IPS DF 6.9 (cell line): ENCODE results near the gene KCNH5.
"Not testable (repeated sequence)": the region's sequence is repeated elsewhere in the genome, so short reads cannot be mapped to it uniquely, and the experiment has no call there.

Experiments
- DNase-seq: peaks from one replicate; pipeline ENCODE4 v3.0.0-alpha.2; 2013; ENCODE audit warnings: low read depth, low spot score
- H3K27ac ChIP-seq: one replicate; pipeline ENCODE4 v1.5.1; 2013; ENCODE audit warnings: low read length, control low read depth
- H3K27me3 ChIP-seq: 2 replicates; pipeline ENCODE4 v1.6.1; 2013; ENCODE audit warnings: mild to moderate bottlenecking, low read length; ENCODE audit not compliant: control insufficient read depth, insufficient read depth
- H3K36me3 ChIP-seq: 2 replicates; pipeline ENCODE4 v1.6.1; 2013; ENCODE audit warnings: low read length; ENCODE audit not compliant: control insufficient read depth, insufficient read depth
- H3K4me1 ChIP-seq: 2 replicates; pipeline ENCODE4 v1.6.1; 2013; ENCODE audit warnings: low read length; ENCODE audit not compliant: control insufficient read depth, insufficient read depth
- H3K4me3 ChIP-seq: 2 replicates; pipeline ENCODE4 v1.5.1; 2013; ENCODE audit warnings: mild to moderate bottlenecking, low read length
- H3K9me3 ChIP-seq: 2 replicates; pipeline ENCODE4 v1.6.1; 2013; ENCODE audit warnings: low read length, inconsistent platforms; ENCODE audit not compliant: control insufficient read depth, insufficient read depth
- WGBS: extraction: QIAGEN DNeasy Blood & Tissue Kit; methylation state at CpG from one replicate; pipeline ENCODE4 v1.1.7; 2013; ENCODE audit warnings: mixed read lengths, missing lambda C conversion rate; ENCODE audit not compliant: insufficient read length, insufficient coverage; 5-methylcytosine and 5-hydroxymethylcytosine counted together

The KCNH5 gene

GRCh38 chr14:62905566-62905965 lies 139.7 kb downstream of the KCNH5 start:
- no CpG with 5 or more reads among the region's 2 CpGs for WGBS
- H3K9me3 ChIP-seq: no peaks in the 10 kb centered on the region

GRCh38 chr14:62897771-62898170 lies 147.5 kb downstream of the KCNH5 start:
- Histone ChIP-seq H3K27ac (no peak overlapping the region), H3K27me3 (no peaks in the 10 kb centered on the region), H3K4me3 (no peak overlapping the region), H3K4me1 (no peaks in the 10 kb centered on the region), H3K36me3 (no peaks in the 10 kb centered on the region), H3K9me3 (no peaks in the 10 kb centered on the region)
- no CpG with 5 or more reads among the region's 2 CpGs for WGBS
- DNase-seq: no peak

More at GRCh38 chr14:62905566-62905965, 139.7 kb downstream of the KCNH5 start:
- H3K27ac ChIP-seq: no peak overlapping the region
- no peaks in the 10 kb centered on the region for H3K27me3 ChIP-seq
- no peak overlapping the region for H3K4me3 ChIP-seq
- no peaks in the 10 kb centered on the region for H3K4me1 ChIP-seq
- no peaks in the 10 kb centered on the region for H3K36me3 ChIP-seq
- DNase-seq: no peak

DNA sequence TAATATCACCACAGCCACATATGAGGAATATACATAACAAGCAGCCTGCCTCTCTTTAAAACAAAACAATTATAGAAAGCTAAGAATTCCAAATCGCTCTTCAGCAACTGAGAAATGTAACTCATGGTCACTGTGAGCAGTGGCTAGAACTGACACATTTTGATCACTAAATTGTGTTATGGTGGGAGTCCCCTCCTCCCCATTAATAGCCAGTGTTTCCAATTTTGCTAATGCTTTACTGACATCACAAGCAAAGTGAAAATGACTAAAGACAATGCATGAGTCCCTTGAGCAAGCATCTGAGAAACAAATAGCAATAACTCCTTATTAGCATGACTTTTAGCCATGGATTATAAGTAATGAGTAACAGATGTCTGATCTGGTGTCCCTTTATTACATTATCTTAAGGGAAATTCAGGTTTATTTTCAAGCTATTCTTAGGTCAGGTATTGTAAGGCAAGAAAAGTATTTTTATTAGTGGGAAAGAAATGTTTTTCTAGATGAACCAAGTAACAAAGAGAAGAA lies 148.3 kb downstream of the KCNH5 start:
- Histone ChIP-seq H3K9me3 (no peaks in the 10 kb centered on the region), H3K27me3 (no peaks in the 10 kb centered on the region), H3K4me1 (no peaks in the 10 kb centered on the region), H3K27ac (no peak overlapping the region), H3K36me3 (no peaks in the 10 kb centered on the region), H3K4me3 (no peak overlapping the region)
- DNase-seq: no peak
- WGBS: no CpG with 5 or more reads among the region's 1 CpG

- Histone ChIP-seq H3K4me3 (no peak overlapping the region), H3K27me3 (no peaks in the 10 kb centered on the region), H3K36me3 (no peaks in the 10 kb centered on the region), H3K4me1 (no peaks in the 10 kb centered on the region), H3K27ac (no peak overlapping the region), H3K9me3 (no peaks in the 10 kb centered on the region)
- no peak for DNase-seq
- no CpG with 5 or more reads among the region's 1 CpG for WGBS
These were observed 150.5 kb downstream of the KCNH5 start for GRCh38 chr14:62894736-62895135.

DNA sequence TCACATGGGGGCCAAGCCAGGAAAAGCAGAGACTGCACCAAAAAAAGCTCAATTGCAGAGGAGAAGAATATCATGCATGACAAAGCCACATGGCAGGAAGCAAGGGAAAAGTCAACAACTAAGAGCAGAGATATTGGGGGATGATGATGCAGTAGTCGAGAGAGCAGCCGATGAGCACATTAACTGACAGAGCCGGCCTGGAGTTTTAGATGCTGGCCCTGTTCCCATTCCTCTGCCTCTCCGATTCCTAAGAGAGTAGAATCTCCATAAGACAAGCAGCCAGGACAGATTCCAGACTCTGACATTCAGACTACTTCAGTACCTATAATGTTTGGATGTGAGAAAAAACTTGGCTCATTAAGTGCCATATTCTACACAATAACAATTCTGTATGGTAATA lies 155.9 kb downstream of the KCNH5 start:
- Histone ChIP-seq H3K27me3 (no peaks in the 10 kb centered on the region), H3K36me3 (no peaks in the 10 kb centered on the region), H3K4me1 (no peaks in the 10 kb centered on the region), H3K27ac (no peak overlapping the region), H3K9me3 (no peaks in the 10 kb centered on the region), H3K4me3 (no peak overlapping the region)
- no peak for DNase-seq
- WGBS: no CpG with 5 or more reads among the region's 4 CpGs

DNA sequence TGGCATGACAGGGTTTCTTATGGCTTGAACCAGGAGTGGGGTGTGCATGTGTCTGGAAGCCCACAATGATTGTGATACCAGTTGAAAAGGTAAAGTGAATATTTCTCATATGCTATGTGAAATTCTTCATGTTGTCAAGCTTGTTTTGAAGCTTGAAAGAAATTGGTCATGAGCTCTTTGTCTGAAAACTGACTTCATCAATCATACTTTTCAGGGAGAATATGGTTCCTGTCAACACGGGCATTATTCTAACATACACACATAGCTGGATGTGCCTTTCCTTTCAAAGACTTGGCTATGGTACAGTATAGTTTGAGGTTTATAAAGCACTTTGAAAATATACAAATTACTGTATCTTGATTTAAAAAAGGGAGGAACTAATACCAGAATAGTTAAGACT lies 158.8 kb downstream of the KCNH5 start:
- H3K9me3 ChIP-seq: no peaks in the 10 kb centered on the region
- no peak overlapping the region for H3K27ac ChIP-seq
- no peaks in the 10 kb centered on the region for H3K4me1 ChIP-seq
- H3K36me3 ChIP-seq: no peaks in the 10 kb centered on the region
- H3K27me3 ChIP-seq: no peaks in the 10 kb centered on the region
- no CpG with 5 or more reads among the region's 1 CpG for WGBS
- H3K4me3 ChIP-seq: no peak overlapping the region
- DNase-seq: no peak

DNA sequence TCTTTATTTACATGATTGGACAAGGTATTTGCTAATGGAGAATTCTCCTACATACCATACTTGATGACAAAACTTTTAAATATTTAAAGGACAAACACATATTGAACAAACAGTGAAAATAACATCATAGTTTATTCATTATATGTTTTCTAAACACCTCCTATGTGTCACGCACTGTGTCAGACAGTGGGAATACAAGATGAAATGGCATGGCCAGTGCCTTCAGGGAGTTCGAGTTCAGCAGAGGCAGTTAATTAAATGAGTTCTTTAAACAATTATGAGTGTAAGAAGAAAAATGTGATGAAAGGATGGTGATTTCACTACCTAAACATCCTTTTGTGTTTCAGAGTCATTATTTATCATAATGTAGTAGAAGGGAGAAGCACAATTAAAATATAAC lies 159.8 kb downstream of the KCNH5 start:
- H3K4me1 ChIP-seq: no peaks in the 10 kb centered on the region
- WGBS: no CpG with 5 or more reads among the region's 2 CpGs
- no peaks in the 10 kb centered on the region for H3K36me3 ChIP-seq
- no peak overlapping the region for H3K4me3 ChIP-seq
- H3K9me3 ChIP-seq: no peaks in the 10 kb centered on the region
- H3K27ac ChIP-seq: no peak overlapping the region
- no peak for DNase-seq
- H3K27me3 ChIP-seq: no peaks in the 10 kb centered on the region

- Histone ChIP-seq H3K4me3 (no peak overlapping the region), H3K27ac (no peak overlapping the region), H3K9me3 (no peaks in the 10 kb centered on the region), H3K4me1 (no peaks in the 10 kb centered on the region), H3K36me3 (no peaks in the 10 kb centered on the region), H3K27me3 (no peaks in the 10 kb centered on the region)
- WGBS: no CpG with 5 or more reads among the region's 2 CpGs
- DNase-seq: no peak
These were observed 162.3 kb downstream of the KCNH5 start for GRCh38 chr14:62882967-62883366.

- Histone ChIP-seq H3K27ac (no peak overlapping the region), H3K9me3 (no peaks in the 10 kb centered on the region), H3K27me3 (no peaks in the 10 kb centered on the region), H3K4me1 (no peaks in the 10 kb centered on the region), H3K4me3 (no peak overlapping the region), H3K36me3 (no peaks in the 10 kb centered on the region)
- no CpG with 5 or more reads among the region's 1 CpG for WGBS
- no peak for DNase-seq
These were observed 178.9 kb downstream of the KCNH5 start for GRCh38 chr14:62866376-62866775.

DNA sequence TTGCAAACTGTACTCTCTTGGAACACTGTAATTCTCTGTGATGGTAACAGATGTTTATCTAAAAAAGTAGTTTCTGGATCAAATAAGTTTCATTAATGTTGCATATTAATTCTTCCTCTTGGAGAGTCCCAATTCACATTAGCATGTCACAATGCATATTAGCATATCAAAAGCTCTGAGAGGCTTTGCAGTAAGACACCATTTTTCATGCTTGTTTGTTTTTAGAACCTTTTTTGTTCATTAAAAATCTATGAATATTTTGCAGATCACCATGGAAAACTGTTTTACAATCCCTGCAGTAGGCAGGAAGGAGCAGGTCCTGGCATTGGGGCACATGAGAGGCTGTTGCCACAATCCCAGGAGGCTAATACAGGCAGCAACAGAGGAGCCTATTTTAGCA lies 180.7 kb downstream of the KCNH5 start:
- no peaks in the 10 kb centered on the region for H3K27me3 ChIP-seq
- H3K27ac ChIP-seq: no peak overlapping the region
- H3K4me3 ChIP-seq: no peak overlapping the region
- H3K9me3 ChIP-seq: no peaks in the 10 kb centered on the region
- no peaks in the 10 kb centered on the region for H3K36me3 ChIP-seq
- H3K4me1 ChIP-seq: no peaks in the 10 kb centered on the region
- no peak for DNase-seq

GRCh38 chr14:62858011-62858410 lies 187.2 kb downstream of the KCNH5 start:
- H3K4me1 ChIP-seq, H3K4me3 ChIP-seq, H3K9me3 ChIP-seq, H3K27ac ChIP-seq, H3K36me3 ChIP-seq, H3K27me3 ChIP-seq, DNase-seq: not testable (repeated sequence)
- WGBS: no CpG with 5 or more reads among the region's 2 CpGs
